GM10847 (cell line): ENCODE data around the gene KCND3.

Experiments used
- POLR2A ChIP-seq: IDR thresholded peaks from 2 replicates; pipeline ENCODE4 v1.6.1; 2011; ENCODE audit not compliant: insufficient read length; ENCODE audit errors: extremely low read depth

KCND3 gene

DNA sequence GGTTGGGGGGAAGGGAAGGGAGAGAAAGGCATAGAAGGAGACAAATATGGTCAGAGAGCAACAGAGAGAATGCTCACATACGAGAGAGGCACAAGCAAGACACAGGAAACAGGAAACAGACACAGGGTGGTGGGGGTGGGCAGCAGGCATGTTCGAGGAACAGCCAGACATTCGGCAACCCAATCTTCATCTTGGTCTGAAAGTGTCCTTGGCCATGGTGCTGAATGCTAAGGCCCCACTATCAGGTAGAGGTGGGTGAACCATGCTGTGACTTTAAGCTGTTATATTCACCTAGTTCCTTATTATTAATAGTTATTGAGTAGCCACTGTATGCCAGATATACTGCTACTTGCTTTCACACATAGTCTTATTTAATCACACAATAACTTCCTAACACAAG, 124.6 kb downstream of the KCND3 start:
- no peak for TF ChIP-seq POLR2A

DNA sequence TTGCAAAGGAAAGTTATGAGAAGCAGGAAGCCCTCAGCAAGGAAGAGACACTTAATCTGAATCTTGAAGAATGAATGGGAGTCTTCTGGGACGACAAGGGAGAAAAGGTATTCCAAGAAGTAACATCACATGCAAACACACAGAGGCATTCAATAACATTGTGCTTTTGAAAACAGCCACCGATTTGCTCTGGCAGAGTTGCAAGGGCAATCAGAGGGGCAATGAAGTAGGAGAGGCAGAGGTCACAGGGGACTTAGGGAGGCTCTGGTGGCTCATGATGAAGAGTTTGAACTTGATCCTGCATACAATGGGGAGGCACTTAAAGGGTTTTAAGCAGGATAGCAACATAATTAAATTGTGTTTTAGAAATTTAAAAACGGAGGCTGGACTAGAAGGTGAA, 126.1 kb downstream of the KCND3 start:
- no peak for TF ChIP-seq POLR2A

DNA sequence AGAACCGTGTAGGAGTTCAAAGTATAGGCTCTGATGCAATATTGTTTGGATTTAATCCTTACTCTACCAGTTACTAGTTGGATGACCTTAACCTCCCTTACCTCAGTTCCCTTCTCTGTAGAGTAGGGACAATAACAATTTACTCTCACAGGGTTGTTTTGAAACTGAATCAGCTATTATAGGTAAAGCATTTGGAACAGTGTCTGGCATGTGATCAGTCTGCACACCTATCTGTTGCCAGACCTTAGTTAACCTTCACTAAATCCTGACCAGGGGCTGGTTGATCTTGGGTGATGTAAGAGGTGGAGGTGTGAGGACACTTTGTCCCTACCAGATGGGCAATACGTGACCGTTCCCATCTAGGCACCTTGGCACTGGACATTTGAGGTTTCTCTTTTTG, 126.9 kb downstream of the KCND3 start:
- no peak for TF ChIP-seq POLR2A

DNA sequence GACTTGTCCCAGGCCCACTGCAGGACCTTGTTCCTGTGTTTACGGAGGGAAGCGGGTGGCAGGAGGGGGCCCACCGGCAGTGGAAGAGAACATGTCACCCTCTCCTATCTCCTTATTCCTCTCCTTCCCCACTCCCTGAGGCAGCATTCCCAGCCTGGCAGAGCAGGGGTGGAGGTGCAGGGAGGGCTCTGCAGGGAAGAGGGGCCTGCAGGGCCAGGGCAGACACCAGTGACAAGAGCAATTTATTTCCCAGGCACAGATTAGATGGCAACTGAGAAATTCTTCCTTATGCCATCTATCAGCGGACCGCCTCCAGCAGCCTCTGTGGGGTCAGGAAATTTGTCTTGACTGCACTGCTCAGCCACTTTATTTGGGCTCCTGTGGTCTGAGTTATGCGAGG, 127.9 kb downstream of the KCND3 start:
- no peak for TF ChIP-seq POLR2A

DNA sequence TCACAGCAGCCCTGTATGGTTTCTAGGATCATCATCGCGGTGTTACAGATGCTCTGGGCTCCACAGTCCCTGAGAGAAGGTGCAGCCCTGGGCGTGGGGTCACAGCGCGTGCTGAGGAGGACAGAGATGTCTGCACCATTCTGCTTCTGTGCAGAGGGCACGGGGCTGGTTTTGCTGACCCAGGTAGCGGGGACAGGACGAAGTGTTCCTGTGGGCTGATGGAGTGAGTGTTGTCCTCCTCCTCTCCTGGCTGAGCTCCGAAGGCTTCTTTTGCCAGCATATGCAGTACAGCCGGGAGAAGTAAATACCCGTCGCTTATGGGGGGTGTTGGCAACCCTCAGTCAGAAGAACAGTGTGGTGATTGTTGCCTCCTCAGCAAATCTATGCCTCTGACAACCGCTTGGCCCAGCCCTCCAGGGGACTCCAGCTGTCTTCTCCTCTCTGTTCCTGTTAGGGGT, 132.2 kb downstream of the KCND3 start:
- TF ChIP-seq POLR2A: no peak

DNA sequence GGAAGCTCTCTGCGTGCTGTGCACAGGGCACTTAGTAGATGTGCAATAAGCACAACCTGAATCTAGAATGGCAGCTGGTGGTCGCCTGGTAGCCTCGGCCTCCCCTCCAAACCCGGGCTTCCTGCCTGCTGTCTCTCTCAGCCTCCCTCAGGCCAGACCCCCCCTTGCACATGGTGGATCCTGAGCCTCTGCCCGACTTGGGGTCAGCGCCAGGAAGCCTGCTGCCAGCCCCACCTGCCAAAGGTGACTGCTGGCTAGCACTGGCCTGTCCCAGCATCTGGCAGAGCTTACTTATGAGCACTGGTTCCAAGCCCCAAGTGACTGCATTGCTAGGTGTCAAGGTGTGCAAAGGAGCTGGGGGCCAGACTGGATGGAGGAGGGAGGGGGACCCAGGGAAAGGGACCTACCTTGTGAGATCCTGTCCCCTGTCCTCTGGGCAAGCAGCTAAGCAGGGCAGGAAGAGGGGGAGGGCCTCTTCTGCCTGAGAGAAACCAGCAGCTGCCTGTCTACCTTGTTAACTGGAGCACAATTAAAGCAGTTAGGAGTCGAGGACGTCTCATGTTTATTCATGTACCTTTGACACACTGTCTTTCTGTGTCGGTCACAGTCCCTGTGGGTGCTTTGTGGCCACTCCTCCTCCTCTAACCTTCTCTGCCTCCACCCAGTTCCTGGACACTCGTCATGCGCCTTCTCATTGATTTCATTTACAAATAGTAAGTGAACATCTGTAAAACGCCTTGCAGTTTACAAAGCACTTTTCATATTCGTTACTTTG, 132.9 kb downstream of the KCND3 start:
- no peak for TF ChIP-seq POLR2A

DNA sequence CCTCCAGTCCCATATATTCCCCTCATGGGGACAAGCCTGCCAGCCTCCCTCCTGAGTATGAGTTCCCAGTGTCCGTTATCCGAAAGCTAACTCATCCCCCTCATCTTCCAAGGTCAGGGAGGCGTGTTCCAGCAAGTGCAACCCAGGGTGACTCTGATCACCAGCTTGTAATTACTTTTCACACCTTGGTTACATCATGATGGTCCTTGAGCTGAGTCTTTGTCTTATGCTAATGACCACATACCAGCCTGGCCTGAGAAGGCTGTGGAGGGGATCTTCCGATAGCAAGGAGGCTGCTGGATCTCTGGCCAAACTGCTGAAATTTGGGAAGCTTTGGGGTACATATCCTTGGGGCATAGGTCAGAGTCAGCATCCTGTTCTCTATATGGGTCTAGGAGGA, 134.2 kb downstream of the KCND3 start:
- no peak for TF ChIP-seq POLR2A

DNA sequence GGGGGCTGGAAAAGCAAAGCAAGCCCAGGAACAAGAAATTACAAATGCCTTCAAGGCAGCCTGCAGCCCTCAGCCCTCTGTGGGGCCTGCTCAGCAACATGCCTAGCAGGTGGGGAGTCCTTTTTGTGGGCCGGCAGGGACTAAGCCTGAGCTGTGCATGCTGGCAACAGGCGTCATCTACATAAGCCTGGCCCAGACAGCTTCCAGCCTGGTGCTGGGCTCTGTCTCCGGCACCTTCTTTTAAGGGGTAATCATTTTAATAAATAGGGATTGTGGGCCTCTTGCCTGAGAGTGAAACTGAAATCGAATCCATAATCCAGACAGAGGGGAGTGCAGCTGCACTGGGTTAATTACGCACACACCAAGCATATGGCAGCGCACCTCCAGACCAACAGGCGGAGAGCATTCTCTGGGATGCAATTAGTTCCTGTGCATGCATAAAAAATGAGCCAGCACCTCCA, 137.2 kb downstream of the KCND3 start:
- TF ChIP-seq POLR2A: no peak

DNA sequence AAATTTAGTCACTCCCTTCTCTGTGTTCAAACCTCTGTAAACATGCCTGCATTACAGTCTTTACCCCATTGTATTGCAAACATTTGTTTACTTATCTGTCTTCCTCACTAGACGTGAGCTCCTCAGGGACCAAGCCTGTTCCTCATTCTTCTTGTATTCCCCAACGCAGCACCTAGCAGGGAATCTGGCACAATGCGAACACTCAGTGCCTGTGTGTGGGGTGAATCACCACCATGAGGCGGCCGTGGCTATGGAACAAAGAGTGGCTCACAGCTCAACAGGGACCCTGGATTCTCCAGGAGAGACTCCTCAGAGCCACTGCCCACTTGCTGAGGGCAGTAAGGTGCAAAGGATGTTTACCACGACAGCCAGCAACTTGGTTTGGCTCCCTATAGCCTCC, 137.9 kb downstream of the KCND3 start:
- TF ChIP-seq POLR2A: no peak

DNA sequence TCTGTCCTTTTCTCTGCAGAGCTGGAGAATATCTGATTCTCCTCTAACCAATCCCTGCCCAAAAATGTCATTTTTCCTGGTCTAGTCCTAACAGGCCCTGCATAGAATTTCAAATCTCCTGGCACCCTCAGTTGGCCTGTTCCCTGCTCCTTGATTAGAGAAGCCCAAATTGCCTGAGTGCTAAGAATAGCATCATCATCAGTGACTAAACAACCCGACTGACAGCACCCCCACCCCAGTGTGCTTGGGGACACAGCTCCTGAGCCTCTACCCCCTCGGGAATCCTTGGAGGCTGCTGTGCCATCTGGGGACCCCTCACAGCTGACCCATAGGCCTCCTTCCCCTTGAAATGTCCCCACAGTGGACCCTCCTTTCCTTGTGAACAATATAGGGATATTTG, 139.4 kb downstream of the KCND3 start:
- no peak for TF ChIP-seq POLR2A

DNA sequence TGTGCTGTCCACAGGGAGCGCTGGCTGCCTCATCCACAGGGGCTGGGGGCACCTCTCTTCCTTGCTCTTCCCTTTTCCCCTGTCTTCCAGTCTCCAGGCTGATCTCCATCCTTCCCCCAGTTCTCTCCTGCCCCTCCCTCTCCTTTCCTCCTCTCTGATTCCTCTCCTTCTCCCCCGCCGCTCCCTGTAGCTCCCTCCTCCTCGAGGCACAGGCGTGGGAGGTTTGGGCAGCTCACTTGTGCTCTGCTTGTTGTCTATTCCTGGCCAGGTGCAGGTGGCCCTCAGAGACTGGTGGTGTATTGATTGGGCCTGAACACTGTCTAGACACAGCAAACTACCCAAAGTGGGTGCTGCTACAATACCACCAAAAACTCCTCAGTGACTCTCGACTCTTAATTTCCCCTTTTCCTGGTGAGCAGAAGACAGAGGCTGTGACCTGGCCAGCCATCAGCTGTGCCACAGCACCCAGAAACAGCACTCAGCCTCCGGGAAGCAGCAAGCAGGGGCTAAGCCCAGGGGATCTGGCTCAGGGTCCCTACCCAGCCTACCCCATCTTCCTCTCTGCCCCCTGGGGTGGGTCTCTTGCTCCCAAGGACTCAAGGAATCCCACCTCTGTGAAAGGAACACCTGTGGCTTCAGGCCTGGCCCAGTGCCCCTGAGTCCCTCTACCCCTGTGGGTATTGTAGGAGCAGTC, 140.5 kb downstream of the KCND3 start:
- no peak for TF ChIP-seq POLR2A

DNA sequence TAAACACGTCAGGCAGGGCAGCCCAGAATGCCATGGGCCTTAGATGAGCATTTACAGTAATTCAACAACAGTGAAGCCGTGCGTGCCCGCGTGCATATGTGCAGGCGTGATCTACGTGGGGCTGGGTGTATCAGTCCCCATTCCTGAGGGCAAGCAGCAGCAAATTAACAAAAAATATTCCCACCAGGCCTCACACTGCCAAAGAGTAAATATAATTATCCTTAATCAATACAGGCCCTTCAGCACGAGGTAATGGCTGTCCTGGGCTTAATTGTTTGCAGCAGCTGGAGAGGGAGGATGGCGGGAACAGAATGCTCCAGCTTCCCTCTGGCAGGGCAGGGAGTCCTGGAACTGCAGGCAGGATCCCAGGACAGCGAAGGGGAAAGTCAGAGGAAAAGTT, 142.0 kb downstream of the KCND3 start:
- no peak for TF ChIP-seq POLR2A

DNA sequence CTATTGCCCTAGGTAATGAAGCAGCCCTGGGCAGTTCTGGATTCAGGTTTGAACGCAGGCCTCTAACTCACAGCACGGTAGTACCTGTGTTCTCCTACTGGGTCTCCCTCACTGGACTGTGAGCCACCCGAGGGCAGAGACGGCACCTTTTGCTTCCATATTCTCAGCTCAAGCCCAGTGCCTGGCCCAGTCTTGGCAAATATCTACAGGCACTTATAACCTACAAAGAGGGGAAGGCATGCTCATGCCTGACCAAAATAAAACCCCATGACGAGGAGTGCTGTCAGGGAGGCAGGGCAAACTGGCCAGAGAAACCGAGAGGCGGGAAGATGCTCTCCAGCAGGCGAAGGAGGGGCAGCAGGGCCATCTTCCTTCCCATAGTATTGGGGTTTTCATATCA, 142.6 kb downstream of the KCND3 start:
- no peak for TF ChIP-seq POLR2A

DNA sequence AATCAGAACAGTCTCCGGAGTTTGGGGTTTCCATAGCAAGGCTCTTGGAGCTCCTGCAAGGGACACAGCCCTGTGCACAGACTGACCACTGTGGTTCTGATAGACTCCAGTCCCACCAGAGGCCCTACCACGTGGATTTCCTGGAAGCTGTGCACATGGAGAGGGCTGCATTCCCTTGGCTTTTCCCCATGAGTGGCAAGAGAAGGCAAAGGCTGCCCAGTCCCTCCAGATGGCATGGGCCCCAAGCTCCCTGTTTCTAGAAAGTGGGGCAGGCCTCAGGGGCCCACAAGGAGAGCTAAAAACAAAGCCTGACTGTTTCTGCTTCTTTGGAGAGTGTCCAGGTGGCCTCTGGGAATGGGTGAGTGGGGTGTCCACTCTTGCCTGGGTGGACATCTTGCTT, 146.3 kb downstream of the KCND3 start:
- TF ChIP-seq POLR2A: no peak

DNA sequence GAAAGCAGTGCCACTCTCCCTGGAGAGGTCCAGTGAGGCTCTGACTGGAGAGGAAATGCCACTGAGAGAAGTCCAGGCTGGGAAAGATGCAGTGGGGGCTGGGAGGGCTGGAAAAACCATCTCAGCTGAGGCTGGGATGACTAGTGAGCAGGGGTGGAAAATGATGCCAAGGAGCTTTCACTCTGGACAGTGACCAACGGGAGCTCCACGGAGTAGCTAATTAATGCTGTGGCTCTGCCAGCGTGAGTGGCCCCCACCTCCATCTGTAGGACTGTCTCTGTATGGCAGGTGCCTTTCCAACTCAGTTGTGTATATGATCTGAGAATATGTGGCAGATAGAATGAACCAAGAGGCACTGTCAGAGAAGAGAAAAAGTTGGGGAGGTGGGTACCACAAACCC, 147.1 kb downstream of the KCND3 start:
- no peak for TF ChIP-seq POLR2A

DNA sequence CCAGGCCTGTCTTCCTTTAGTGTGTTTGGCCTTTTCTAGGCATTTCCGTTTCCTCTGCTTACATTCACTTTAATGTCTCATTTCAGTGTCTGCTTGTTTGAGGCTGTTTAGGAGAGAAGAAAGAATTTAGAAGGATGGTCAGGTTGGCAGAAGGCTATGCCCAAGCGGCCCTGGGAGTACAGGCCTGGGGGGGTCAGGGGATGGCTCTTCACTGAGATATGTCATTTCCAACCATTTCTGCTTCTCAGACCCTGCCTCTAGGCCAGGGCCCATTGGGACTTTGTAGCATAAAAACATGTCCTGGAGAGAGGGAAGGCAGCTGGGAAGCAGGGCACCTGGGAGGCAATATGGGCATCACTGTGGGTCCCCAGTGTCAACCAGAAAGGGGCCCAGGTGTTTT, 147.7 kb downstream of the KCND3 start:
- TF ChIP-seq POLR2A: no peak

DNA sequence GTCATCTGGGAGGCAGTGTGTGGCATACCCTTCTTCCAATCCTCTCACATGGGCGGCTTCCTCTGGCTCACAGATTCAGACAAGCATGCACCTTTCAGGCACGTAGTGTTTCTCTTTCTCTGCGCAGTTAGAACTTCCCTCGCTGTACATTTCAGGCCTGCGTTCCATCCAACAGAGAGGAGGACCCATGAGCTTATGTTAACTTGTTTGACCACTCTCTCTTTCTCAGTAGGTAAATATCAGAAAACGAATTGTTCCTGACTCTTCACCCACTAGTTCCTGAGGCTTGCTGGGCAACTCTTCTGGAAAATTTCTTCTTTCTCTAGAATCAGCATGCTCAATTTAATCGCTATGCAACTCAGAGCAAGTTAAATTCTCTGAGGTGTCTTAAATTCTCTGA, 148.3 kb downstream of the KCND3 start:
- TF ChIP-seq POLR2A: no peak
